Measurements from ENCODE around the gene U2AF1L4. TPM values are rescaled to one million over a fixed set of nuclear protein-coding genes. Genes with fewer than 3 reads are reported as not detected.
A peak's percentile ranks its signal among the peaks of the same experiment; 100 is the strongest.

U2AF1L4 gene
- total and polyA plus RNA-seq, 2 experiments from 2014 or later = 27.4 to 60.7 TPM

- Histone ChIP-seq H3K36me3 (replicated peaks; ENCODE audit: insufficient read depth, low read depth) (no peaks in the 10 kb centered on the region), H3K9me3 (ENCODE audit: low read depth) (no peaks in the 10 kb centered on the region), H3K9me2 (replicated peaks; ENCODE audit: insufficient read depth) (no peaks in the 10 kb centered on the region), H3K79me2 (no peaks in the 10 kb centered on the region), H3K27ac (no peak overlapping the region), H3K4me3 (no peak overlapping the region), H2AFZ (no peak overlapping the region), H3K4me2 (no peak overlapping the region), H3K4me1 (ENCODE audit: insufficient read depth) (no peaks in the 10 kb centered on the region), H4K20me1 (ENCODE audit: insufficient read depth, poor library complexity, severe bottlenecking) (no peaks in the 10 kb centered on the region), H3K27me3 (no peaks in the 10 kb centered on the region)
- 85% methylated on average over 16 of the region's 19 CpGs for WGBS (ENCODE audit: low lambda C conversion rate, missing lambda C conversion rate)
- no peak for TF ChIP-seq CTCF (IDR thresholded peaks at IDR 0.05; ENCODE audit: poor library complexity)
- TF ChIP-seq EZH2phosphoT487 (IDR thresholded peaks at IDR 0.05; ENCODE audit: low read depth, severe bottlenecking, unreplicated experiment) = no peak
- no peak for TF ChIP-seq EZH2 (IDR thresholded peaks at IDR 0.05; ENCODE audit: borderline replicate concordance)
- no peak for DNase-seq (ENCODE audit: low spot score)
These were observed 45.0 kb upstream of the U2AF1L4 start for GRCh38 chr19:35789978-35790944.

- H4K20me1 ChIP-seq (ENCODE audit: insufficient read depth, poor library complexity, severe bottlenecking) = no peaks in the 10 kb centered on the region
- no peaks in the 10 kb centered on the region for H3K36me3 ChIP-seq (replicated peaks; ENCODE audit: insufficient read depth, low read depth)
- H3K4me2 ChIP-seq = no peak overlapping the region
- no peaks in the 10 kb centered on the region for H3K4me1 ChIP-seq (ENCODE audit: insufficient read depth)
- H3K9me3 ChIP-seq (ENCODE audit: low read depth) = no peaks in the 10 kb centered on the region
- WGBS (ENCODE audit: low lambda C conversion rate, missing lambda C conversion rate) = 90% methylated on average over 11 of the region's 11 CpGs
- no peak overlapping the region for H2AFZ ChIP-seq
- peak; percentile 2 for DNase-seq (ENCODE audit: low spot score)
- H3K27me3 ChIP-seq = no peaks in the 10 kb centered on the region
- no peak for TF ChIP-seq EZH2 (IDR thresholded peaks at IDR 0.05; ENCODE audit: borderline replicate concordance)
- TF ChIP-seq EZH2phosphoT487 (IDR thresholded peaks at IDR 0.05; ENCODE audit: low read depth, severe bottlenecking, unreplicated experiment) = no peak
- TF ChIP-seq CTCF (IDR thresholded peaks at IDR 0.05; ENCODE audit: poor library complexity) = no peak
- H3K27ac ChIP-seq = no peak overlapping the region
- H3K4me3 ChIP-seq = no peak overlapping the region
- H3K9me2 ChIP-seq (replicated peaks; ENCODE audit: insufficient read depth) = no peaks in the 10 kb centered on the region
- no peaks in the 10 kb centered on the region for H3K79me2 ChIP-seq
These were observed 44.2 kb upstream of the U2AF1L4 start for GRCh38 chr19:35789195-35789977.

- H3K9me2 ChIP-seq (replicated peaks; ENCODE audit: insufficient read depth) = no peaks in the 10 kb centered on the region
- H3K4me2 ChIP-seq = no peak overlapping the region
- no peak overlapping the region for H2AFZ ChIP-seq
- no peak overlapping the region for H3K27ac ChIP-seq
- H3K9me3 ChIP-seq (ENCODE audit: low read depth) = no peaks in the 10 kb centered on the region
- no peak overlapping the region for H3K4me3 ChIP-seq
- H3K79me2 ChIP-seq = no peaks in the 10 kb centered on the region
- WGBS (ENCODE audit: low lambda C conversion rate, missing lambda C conversion rate) = 87% methylated on average over 7 of the region's 12 CpGs
- no peaks in the 10 kb centered on the region for H3K27me3 ChIP-seq
- no peaks in the 10 kb centered on the region for H3K36me3 ChIP-seq (replicated peaks; ENCODE audit: insufficient read depth, low read depth)
- no peaks in the 10 kb centered on the region for H4K20me1 ChIP-seq (ENCODE audit: insufficient read depth, poor library complexity, severe bottlenecking)
- peak; percentile 4 for DNase-seq (ENCODE audit: low spot score)
- no peaks in the 10 kb centered on the region for H3K4me1 ChIP-seq (ENCODE audit: insufficient read depth)
- TF ChIP-seq EZH2phosphoT487 (IDR thresholded peaks at IDR 0.05; ENCODE audit: low read depth, severe bottlenecking, unreplicated experiment) (no peak), CTCF (IDR thresholded peaks at IDR 0.05; ENCODE audit: poor library complexity) (no peak), EZH2 (IDR thresholded peaks at IDR 0.05; ENCODE audit: borderline replicate concordance) (no peak)
These were observed 43.2 kb upstream of the U2AF1L4 start for GRCh38 chr19:35788205-35788960.

All from hepatocyte (in vitro differentiated cells).